Measurements from ENCODE around the gene LCK. TPM values are rescaled to one million over a fixed set of nuclear protein-coding genes. Genes with fewer than 3 reads are reported as not detected.

Gene LCK
- not detected in 2 replicates for total RNA-seq
- long read RNA-seq = 0 reads

- H3K4me3 Mint-ChIP-seq = no peak within 1 kb of the TSS
Measured at GRCh38 chr1:32250893-32251716, at the start of gene LCK. TSS of gene LCK (plus strand) at chr1:32251265. CDS start at chr1:32274330, 23,065 bp downstream.

GRCh38 chr1:32204943-32205361, 46.1 kb upstream of the LCK start:
- Mint-ChIP-seq H3K4me1 (peaks cover 32% of the 10 kb centered on the region), H3K4me3 (peak overlapping the region; percentile 92), H3K36me3 (ENCODE audit: low read depth) (no peaks in the 10 kb centered on the region), H3K27ac (ENCODE audit: unreplicated experiment) (no peak overlapping the region), H3K27me3 (ENCODE audit: low read depth) (peaks cover 3% of the 10 kb centered on the region), H3K9me3 (no peaks in the 10 kb centered on the region)
- DNase-seq (ENCODE audit: low read depth, low spot score) = no peak
- TF ChIP-seq CTCF (conservative IDR thresholded peaks at IDR 0.05) = no peak

More at GRCh38 chr1:32250893-32251716, at the start of gene LCK:
- Mint-ChIP-seq H3K9me3 (no peaks in the 10 kb centered on the region), H3K27me3 (ENCODE audit: low read depth) (peaks cover 4% of the 10 kb centered on the region), H3K27ac (ENCODE audit: unreplicated experiment) (peak within 1 kb of the TSS; percentile 72), H3K36me3 (ENCODE audit: low read depth) (no peaks in the 10 kb centered on the region), H3K4me1 (peaks cover 20% of the 10 kb centered on the region)
- TF ChIP-seq CTCF (conservative IDR thresholded peaks at IDR 0.05) = no peak
- no peak for DNase-seq (ENCODE audit: low read depth, low spot score)

GRCh38 chr1:32205401-32206370, 45.4 kb upstream of the LCK start, which contains the start of gene IQCC:
TSS of gene IQCC (plus strand) at chr1:32205671. CDS start at chr1:32205682, 11 bp downstream.
- Mint-ChIP-seq H3K27ac (ENCODE audit: unreplicated experiment) (peak within 1 kb of the TSS; percentile 92), H3K9me3 (no peaks in the 10 kb centered on the region)

GRCh38 chr1:32208469-32208868, 42.6 kb upstream of the LCK start:
- no peaks in the 10 kb centered on the region for H3K9me3 Mint-ChIP-seq
- no peaks in the 10 kb centered on the region for H3K36me3 Mint-ChIP-seq (ENCODE audit: low read depth)
- no peak for DNase-seq (ENCODE audit: low read depth, low spot score)
- peak overlapping the region; percentile 51 for H3K4me3 Mint-ChIP-seq
- TF ChIP-seq CTCF (conservative IDR thresholded peaks at IDR 0.05) = no peak
- no peak overlapping the region for H3K27ac Mint-ChIP-seq (ENCODE audit: unreplicated experiment)
- H3K4me1 Mint-ChIP-seq = peaks cover 12% of the 10 kb centered on the region
- no peaks in the 10 kb centered on the region for H3K27me3 Mint-ChIP-seq (ENCODE audit: low read depth)

More at GRCh38 chr1:32205401-32206370, 45.4 kb upstream of the LCK start, which contains the start of gene IQCC:
- Mint-ChIP-seq H3K36me3 (ENCODE audit: low read depth) (no peaks in the 10 kb centered on the region), H3K27me3 (ENCODE audit: low read depth) (peaks cover 3% of the 10 kb centered on the region), H3K4me3 (peak within 1 kb of the TSS; percentile 92), H3K4me1 (peaks cover 27% of the 10 kb centered on the region)
- DNase-seq (ENCODE audit: low read depth, low spot score) = peak; percentile 73
- TF ChIP-seq CTCF (conservative IDR thresholded peaks at IDR 0.05) = peak; percentile 13

- Mint-ChIP-seq H3K9me3 (no peaks in the 10 kb centered on the region), H3K27ac (ENCODE audit: unreplicated experiment) (peak within 1 kb of the TSS; percentile 50), H3K27me3 (ENCODE audit: low read depth) (no peaks in the 10 kb centered on the region), H3K4me1 (peaks cover 12% of the 10 kb centered on the region), H3K36me3 (ENCODE audit: low read depth) (no peaks in the 10 kb centered on the region), H3K4me3 (peak within 1 kb of the TSS; percentile 51)
- no peak for DNase-seq (ENCODE audit: low read depth, low spot score)
- TF ChIP-seq CTCF (conservative IDR thresholded peaks at IDR 0.05) = no peak
Measured at GRCh38 chr1:32208891-32209328, 42.2 kb upstream of the LCK start, which contains the start of gene DCDC2B. TSS of gene DCDC2B (plus strand) at chr1:32209089. CDS start at chr1:32209094, 5 bp downstream.

All from neural crest cell (in vitro differentiated cells).